Neuronal stem cell (in vitro differentiated cells): ENCODE data around the gene PLCH1.
"Not testable (repeated sequence)": the region's sequence is repeated elsewhere in the genome, so short reads cannot be mapped to it uniquely, and the experiment has no call there.

ENCODE experiments used
- DNase-seq: peaks from one replicate; pipeline ENCODE4 v3.0.0-alpha.2; 2013; ENCODE audit warnings: low spot score
- H2AFZ ChIP-seq: one replicate; pipeline ENCODE4 v1.6.1; 2013; ENCODE audit warnings: mild to moderate bottlenecking, low read length, inconsistent platforms
- H2AK5ac ChIP-seq: 2 replicates; pipeline ENCODE4 v1.6.1; 2013; ENCODE audit warnings: low read depth, mild to moderate bottlenecking, inconsistent platforms, low read length, moderate library complexity, mixed read lengths
- H2BK120ac ChIP-seq: 2 replicates; pipeline ENCODE4 v1.6.1; 2013; ENCODE audit warnings: low read depth, mild to moderate bottlenecking, inconsistent platforms, low read length, moderate library complexity, mixed read lengths
- H2BK12ac ChIP-seq: one replicate; pipeline ENCODE4 v1.6.1; 2013; ENCODE audit warnings: low read length, inconsistent platforms
- H2BK15ac ChIP-seq: 2 replicates; pipeline ENCODE4 v1.6.1; 2013; ENCODE audit warnings: mild to moderate bottlenecking, low read length, inconsistent platforms, mixed read lengths
- H2BK5ac ChIP-seq: one replicate; pipeline ENCODE4 v1.6.1; 2013; ENCODE audit warnings: inconsistent platforms, mild to moderate bottlenecking, low read length, moderate library complexity
- H3K14ac ChIP-seq: one replicate; pipeline ENCODE4 v1.6.1; 2013; ENCODE audit warnings: low read length, inconsistent platforms
- H3K18ac ChIP-seq: 2 replicates; pipeline ENCODE4 v1.6.1; 2013; ENCODE audit warnings: low read length, inconsistent platforms
- H3K23ac ChIP-seq: 2 replicates; pipeline ENCODE4 v1.6.1; 2013; ENCODE audit warnings: low read depth, mild to moderate bottlenecking, mixed read lengths, low read length, inconsistent platforms; ENCODE audit not compliant: poor library complexity
- H3K27ac ChIP-seq: replicated peaks from 3 replicates; pipeline ENCODE4 v1.5.1; 2013; ENCODE audit warnings: low read length, inconsistent platforms
- H3K27me3 ChIP-seq, 3 experiments: 2 replicates each; pipeline ENCODE4 v1.6.1; 2013; ENCODE audit warnings: low read length in 3 of 3, mild to moderate bottlenecking in 2 of 3, inconsistent platforms in 1 of 3, low read depth in 1 of 3, mixed read lengths in 1 of 3, moderate library complexity in 1 of 3; ENCODE audit not compliant: control insufficient read depth in 3 of 3, insufficient read depth in 3 of 3
- H3K36me3 ChIP-seq, 2 donors: replicated peaks in 1 of 2; 2 replicates each; pipeline ENCODE4 v1.6.1; 2013; ENCODE audit warnings: low read length in 2 of 2; ENCODE audit not compliant: control insufficient read depth in 2 of 2, insufficient read depth in 2 of 2
- H3K4ac ChIP-seq: 2 replicates; pipeline ENCODE4 v1.6.1; 2013; ENCODE audit warnings: inconsistent platforms, mild to moderate bottlenecking, low read length, moderate library complexity
- H3K4me1 ChIP-seq, 2 donors: 1 replicate in 1 of 2; 2 replicates in 1 of 2; pipeline ENCODE4 v1.6.1; 2013; ENCODE audit warnings: low read length in 2 of 2, low read depth in 1 of 2; ENCODE audit not compliant: control insufficient read depth in 2 of 2, insufficient read depth in 1 of 2
- H3K4me2 ChIP-seq: one replicate; pipeline ENCODE4 v1.6.1; 2013; ENCODE audit warnings: mild to moderate bottlenecking, low read length, inconsistent platforms; ENCODE audit not compliant: insufficient read depth, poor library complexity, severe bottlenecking
- H3K4me3 ChIP-seq, 2 donors: 2 replicates each; pipeline ENCODE4 v1.5.1; 2013; ENCODE audit warnings: low read length in 2 of 2, mild to moderate bottlenecking in 2 of 2, inconsistent platforms in 1 of 2, moderate library complexity in 1 of 2
- H3K79me1 ChIP-seq: one replicate; pipeline ENCODE4 v1.6.1; 2013; ENCODE audit warnings: low read depth, mild to moderate bottlenecking, inconsistent platforms, low read length, moderate library complexity
- H3K9ac ChIP-seq: one replicate; pipeline ENCODE4 v1.6.1; 2013; ENCODE audit warnings: mild to moderate bottlenecking, low read depth, low read length, inconsistent platforms; ENCODE audit not compliant: poor library complexity
- H3K9me3 ChIP-seq, 2 donors: replicated peaks in 1 of 2; 2 replicates each; pipeline versions ENCODE3 to v1.6.1; 2013; ENCODE audit warnings: low read length in 2 of 2, mild to moderate bottlenecking in 2 of 2, inconsistent platforms in 1 of 2, low read depth in 1 of 2, mixed read lengths in 1 of 2, moderate library complexity in 1 of 2; ENCODE audit not compliant: control insufficient read depth in 2 of 2, insufficient read depth in 1 of 2
- H4K8ac ChIP-seq: one replicate; pipeline ENCODE4 v1.6.1; 2013; ENCODE audit warnings: low read depth, mild to moderate bottlenecking, inconsistent platforms, low read length, moderate library complexity
- H4K91ac ChIP-seq: one replicate; pipeline ENCODE4 v1.6.1; 2013; ENCODE audit warnings: low read length, low read depth, mild to moderate bottlenecking, inconsistent platforms; ENCODE audit not compliant: poor library complexity
- WGBS, 2 donors: extraction: QIAGEN DNeasy Blood & Tissue Kit; methylation state at CpG; one replicate each; pipeline ENCODE4 v1.1.7; 2013; ENCODE audit warnings: missing lambda C conversion rate in 2 of 2, mixed read lengths in 1 of 2; ENCODE audit not compliant: insufficient read length in 2 of 2, insufficient replicate concordance in 1 of 2; ENCODE audit errors: extremely low coverage in 2 of 2; 5-methylcytosine and 5-hydroxymethylcytosine counted together

PLCH1 gene

DNA sequence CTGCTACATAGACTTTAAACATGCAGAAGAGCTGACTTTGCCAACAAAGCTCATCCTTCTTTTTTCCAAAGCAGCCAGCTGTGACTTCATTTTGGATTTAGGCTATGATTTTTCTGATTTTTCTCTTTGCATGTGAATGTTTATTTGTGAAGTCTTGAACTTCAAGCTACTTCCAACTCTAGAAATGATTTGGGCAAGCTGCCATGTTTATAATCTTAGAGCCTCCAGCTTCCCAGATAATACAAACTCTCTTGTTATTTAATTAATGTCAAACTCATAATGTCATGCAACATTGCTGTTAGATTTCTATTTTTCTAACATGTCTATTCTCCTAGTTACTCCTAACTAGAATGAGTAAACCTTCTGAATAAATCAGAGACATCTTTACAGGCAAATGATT is 106.4 kb downstream of the PLCH1 start:
- H3K14ac ChIP-seq, H3K23ac ChIP-seq, H3K4me3 ChIP-seq, H4K91ac ChIP-seq, H3K27ac ChIP-seq, H3K79me1 ChIP-seq, H3K9ac ChIP-seq, H2BK5ac ChIP-seq, H2BK12ac ChIP-seq, H2AK5ac ChIP-seq, H3K4me1 ChIP-seq, H3K18ac ChIP-seq, H2AFZ ChIP-seq, H3K4me2 ChIP-seq, H3K4ac ChIP-seq, H2BK120ac ChIP-seq, H3K27me3 ChIP-seq, DNase-seq, H2BK15ac ChIP-seq, H4K8ac ChIP-seq: not testable (repeated sequence)
- Histone ChIP-seq H3K36me3 (peaks cover 0 to 77% of the 10 kb centered on the region in 2 donors), H3K9me3 (peaks cover 0 to 14% of the 10 kb centered on the region in 2 donors)

DNA sequence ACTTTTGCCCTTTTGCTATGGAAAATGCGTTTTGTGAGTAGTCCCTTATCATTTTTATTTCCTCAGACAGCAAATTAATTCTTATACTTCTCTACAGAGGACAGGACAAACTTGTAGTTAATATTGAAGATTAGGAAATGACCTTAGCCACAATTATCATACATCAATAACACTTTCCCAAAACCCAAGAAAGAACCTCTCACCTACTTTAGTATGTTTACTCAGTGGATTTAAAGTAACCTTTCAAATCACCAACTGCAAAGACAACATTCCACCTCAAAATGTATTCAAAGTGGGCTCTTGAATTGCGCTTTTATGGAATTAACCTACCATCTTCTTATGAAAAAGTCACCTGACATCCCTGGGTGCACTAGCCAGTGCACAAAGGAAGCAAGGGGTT is 107.3 kb downstream of the PLCH1 start:
- Histone ChIP-seq H3K27me3 (no peaks in the 10 kb centered on the region), H3K4me3 (no peak overlapping the region), H3K79me1 (no peaks in the 10 kb centered on the region), H3K23ac (no peak overlapping the region), H3K14ac (no peak overlapping the region), H2BK12ac (no peak overlapping the region), H4K8ac (no peak overlapping the region), H3K4me1 (peaks cover 1 to 10% of the 10 kb centered on the region in 2 donors), H3K27ac (no peak overlapping the region), H2BK5ac (no peak overlapping the region), H3K9me3 (peaks cover 0 to 10% of the 10 kb centered on the region in 2 donors), H3K36me3 (peaks cover 0 to 71% of the 10 kb centered on the region in 2 donors), H3K4me2 (no peak overlapping the region), H3K9ac (no peak overlapping the region), H4K91ac (no peak overlapping the region), H2BK120ac (no peak overlapping the region), H3K4ac (no peak overlapping the region), H2AK5ac (no peak overlapping the region), H3K18ac (no peak overlapping the region), H2AFZ (no peak overlapping the region), H2BK15ac (no peak overlapping the region)
- DNase-seq, result no peak
- whole genome bisulfite sequencing, 2 donors, result no CpG with 5 or more reads among the region's 2 CpGs

DNA sequence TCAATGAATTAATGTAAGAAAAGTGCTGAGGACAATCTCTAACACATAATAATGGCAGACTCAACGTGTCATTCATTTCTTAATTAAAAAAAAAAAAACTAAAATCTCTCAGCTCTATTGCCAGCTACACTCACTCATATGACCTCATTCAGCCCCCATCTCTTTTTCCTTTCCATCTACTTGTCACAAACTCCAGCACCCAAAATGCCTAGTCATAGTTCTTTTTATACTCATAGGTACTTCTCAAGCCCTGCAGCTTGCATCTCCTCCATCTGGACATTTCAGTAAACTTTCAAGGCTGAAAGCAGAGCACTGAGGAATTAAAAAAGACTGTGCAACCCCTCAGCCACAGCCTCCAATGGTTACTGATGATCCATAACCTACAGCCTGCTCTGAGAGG is 109.8 kb downstream of the PLCH1 start:
- Histone ChIP-seq H3K27me3 (no peaks in the 10 kb centered on the region), H2AFZ (no peak overlapping the region), H3K27ac (no peak overlapping the region), H3K9ac (no peak overlapping the region), H4K8ac (no peak overlapping the region), H3K18ac (no peak overlapping the region), H3K14ac (no peak overlapping the region), H2BK5ac (no peak overlapping the region), H3K4me3 (no peak overlapping the region), H2BK120ac (no peak overlapping the region), H3K4me2 (no peak overlapping the region), H2AK5ac (no peak overlapping the region), H2BK15ac (no peak overlapping the region), H4K91ac (no peak overlapping the region), H2BK12ac (no peak overlapping the region), H3K23ac (no peak overlapping the region), H3K4me1 (peaks cover 0 to 31% of the 10 kb centered on the region in 2 donors), H3K9me3 (peaks cover 0 to 7% of the 10 kb centered on the region in 2 donors), H3K36me3 (peaks cover 0 to 63% of the 10 kb centered on the region in 2 donors), H3K79me1 (no peaks in the 10 kb centered on the region), H3K4ac (no peak overlapping the region)
- DNase-seq, result no peak
- no CpG with 5 or more reads among the region's 1 CpG for WGBS, 2 donors

- H3K9ac ChIP-seq, result no peak overlapping the region
- H4K91ac ChIP-seq, result no peak overlapping the region
- H3K4me3 ChIP-seq, result no peak overlapping the region
- no peak overlapping the region for H2BK12ac ChIP-seq
- H2BK5ac ChIP-seq, result no peak overlapping the region
- no peak overlapping the region for H3K4me2 ChIP-seq
- no peak overlapping the region for H2AK5ac ChIP-seq
- H3K4ac ChIP-seq, result no peak overlapping the region
- H3K4me1 ChIP-seq, result peaks cover 0 to 35% of the 10 kb centered on the region in 2 donors
- H2BK15ac ChIP-seq, result no peak overlapping the region
- H2AFZ ChIP-seq, result no peak overlapping the region
- no peak overlapping the region for H2BK120ac ChIP-seq
- no peaks in the 10 kb centered on the region for H3K9me3 ChIP-seq
- no peaks in the 10 kb centered on the region for H3K27me3 ChIP-seq
- no peak overlapping the region for H3K14ac ChIP-seq
- no peak overlapping the region for H3K27ac ChIP-seq
- no CpG with 5 or more reads among the region's 3 CpGs for WGBS, 2 donors
- H3K18ac ChIP-seq, result no peak overlapping the region
- H3K79me1 ChIP-seq, result no peaks in the 10 kb centered on the region
- no peak overlapping the region for H4K8ac ChIP-seq
- peaks cover 0 to 59% of the 10 kb centered on the region in 2 donors for H3K36me3 ChIP-seq
- H3K23ac ChIP-seq, result no peak overlapping the region
- no peak for DNase-seq
Observed at GRCh38 chr3:155634121-155634719, 110.7 kb downstream of the PLCH1 start.
